Mucosa of stomach (tissue), 1 donor: Measurements from ENCODE around the gene UBASH3A.
A peak's percentile ranks its signal among the peaks of the same experiment; 100 is the strongest.

ENCODE experiments used
- H3K27me3 ChIP-seq: one replicate; pipeline ENCODE4 v1.7.0; 2013; ENCODE audit warnings: mild to moderate bottlenecking, low read length; ENCODE audit not compliant: control insufficient read depth, insufficient read depth
- H3K36me3 ChIP-seq: one replicate; pipeline ENCODE4 v1.7.0; 2013; ENCODE audit warnings: low read length; ENCODE audit not compliant: control insufficient read depth, insufficient read depth
- H3K4me1 ChIP-seq: one replicate; pipeline ENCODE4 v1.7.0; 2013; ENCODE audit warnings: mild to moderate bottlenecking, low read length; ENCODE audit not compliant: control insufficient read depth, insufficient read depth
- H3K4me3 ChIP-seq: one replicate; pipeline ENCODE4 v1.7.0; 2013; ENCODE audit warnings: low read length
- H3K9ac ChIP-seq: one replicate; pipeline ENCODE4 v1.7.0; 2013; ENCODE audit warnings: mild to moderate bottlenecking, low read length, moderate library complexity
- H3K9me3 ChIP-seq: one replicate; pipeline ENCODE4 v1.7.0; 2013; ENCODE audit warnings: mild to moderate bottlenecking, low read length, moderate library complexity; ENCODE audit not compliant: control insufficient read depth
- donor health status: Pancreatic carcinoma.

The UBASH3A gene

DNA sequence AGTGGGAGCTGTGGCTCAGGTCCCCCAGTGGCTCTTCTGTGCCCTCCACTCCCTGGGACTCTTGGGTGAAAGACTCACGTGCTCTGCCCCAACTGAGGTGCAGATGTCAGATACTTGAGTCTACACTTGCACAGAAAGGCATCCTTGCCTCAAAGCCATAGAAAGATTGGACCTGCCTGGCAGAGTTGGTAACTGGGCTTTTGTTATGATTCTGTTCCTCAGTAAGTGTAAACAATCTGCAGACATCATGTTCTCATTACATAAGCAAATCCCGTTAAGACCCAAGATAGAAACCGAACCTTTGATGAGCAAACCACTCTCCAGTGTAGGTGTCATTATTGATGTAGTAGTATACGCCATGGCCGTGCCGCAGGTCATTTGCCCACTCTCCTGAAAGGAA, 82.4 kb downstream of the UBASH3A start:
- no peaks in the 10 kb centered on the region for H3K27me3 ChIP-seq

DNA sequence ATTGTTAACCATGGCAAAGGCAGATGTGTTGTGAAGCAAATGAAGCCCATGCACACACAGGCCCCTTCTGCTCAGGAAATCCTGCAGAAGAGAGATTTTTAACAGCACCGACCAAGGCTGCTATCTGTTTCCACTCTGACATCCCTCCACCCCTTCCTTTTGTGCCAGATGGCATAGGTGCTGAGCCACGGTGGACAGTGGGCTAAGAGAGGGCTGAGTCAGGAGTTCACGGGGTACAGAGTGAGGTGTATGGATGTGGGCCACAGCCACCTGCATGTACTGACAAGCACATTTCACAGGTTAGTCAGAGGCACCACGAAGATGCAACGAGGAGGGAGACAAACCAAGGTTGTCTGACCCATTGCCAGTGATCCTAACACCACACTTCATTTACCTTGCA, 82.8 kb downstream of the UBASH3A start:
- Histone ChIP-seq H3K4me3 (no peak overlapping the region), H3K36me3 (no peaks in the 10 kb centered on the region), H3K9ac (no peak overlapping the region), H3K27me3 (no peaks in the 10 kb centered on the region), H3K9me3 (no peaks in the 10 kb centered on the region), H3K4me1 (peaks cover 23% of the 10 kb centered on the region)

More for the DNA sequence above, 82.4 kb downstream of the UBASH3A start:
- H3K9me3 ChIP-seq: no peaks in the 10 kb centered on the region
- no peak overlapping the region for H3K9ac ChIP-seq
- H3K4me1 ChIP-seq: peaks cover 23% of the 10 kb centered on the region
- no peak overlapping the region for H3K4me3 ChIP-seq
- H3K36me3 ChIP-seq: no peaks in the 10 kb centered on the region

DNA sequence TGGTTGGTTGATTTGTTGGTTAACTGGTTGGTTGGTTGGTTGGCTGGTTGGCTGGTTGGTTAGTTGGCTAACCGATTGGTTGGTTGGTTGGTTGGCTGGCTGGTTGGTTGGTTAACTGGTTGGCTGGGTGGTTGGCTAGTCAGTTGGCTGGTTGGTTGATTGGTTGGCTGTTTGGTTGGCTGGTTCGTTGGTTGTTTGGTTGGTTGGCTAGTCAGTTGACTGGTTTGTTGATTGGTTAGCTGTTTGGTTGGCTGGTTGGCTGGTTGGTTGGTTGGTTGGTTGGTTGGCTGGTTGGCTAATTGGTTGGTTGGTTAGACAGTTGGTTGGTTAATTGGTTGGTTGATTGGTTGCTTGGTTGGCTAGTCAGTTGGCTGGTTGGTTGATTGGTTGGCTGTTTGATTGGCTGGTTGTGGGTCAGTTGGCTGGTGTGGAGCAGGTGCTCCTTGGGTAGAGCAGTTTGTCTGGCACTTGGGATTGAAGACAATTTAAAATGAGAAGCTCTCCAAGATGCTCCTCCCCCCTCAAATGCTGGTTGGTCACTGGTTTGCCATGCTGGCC, 85.4 kb downstream of the UBASH3A start:
- no peak overlapping the region for H3K4me3 ChIP-seq
- H3K27me3 ChIP-seq: no peaks in the 10 kb centered on the region
- H3K4me1 ChIP-seq: peaks cover 20% of the 10 kb centered on the region
- H3K9ac ChIP-seq: no peak overlapping the region
- no peaks in the 10 kb centered on the region for H3K36me3 ChIP-seq
- H3K9me3 ChIP-seq: no peaks in the 10 kb centered on the region

DNA sequence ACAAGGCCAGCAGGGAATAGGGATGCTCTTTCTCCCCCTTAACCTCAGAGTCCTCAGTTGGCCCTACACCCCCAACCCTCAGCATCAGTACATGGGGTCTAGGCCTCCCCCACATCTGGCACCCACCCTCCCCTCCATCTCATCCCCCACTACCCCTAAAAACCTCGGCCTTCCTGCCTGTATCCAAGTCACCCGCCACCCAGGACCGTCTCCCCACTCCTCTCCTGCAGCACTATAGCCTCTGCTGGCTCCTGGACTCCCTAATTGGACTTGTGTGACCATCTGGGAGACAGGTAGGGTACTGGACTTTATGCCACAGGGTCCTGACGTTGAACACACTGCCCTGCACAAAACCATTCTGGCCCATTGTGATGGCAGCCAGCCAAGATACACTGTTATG, 86.3 kb downstream of the UBASH3A start:
- Histone ChIP-seq H3K27me3 (no peaks in the 10 kb centered on the region), H3K4me3 (no peak overlapping the region), H3K4me1 (peaks cover 22% of the 10 kb centered on the region), H3K9me3 (no peaks in the 10 kb centered on the region), H3K36me3 (no peaks in the 10 kb centered on the region), H3K9ac (no peak overlapping the region)

DNA sequence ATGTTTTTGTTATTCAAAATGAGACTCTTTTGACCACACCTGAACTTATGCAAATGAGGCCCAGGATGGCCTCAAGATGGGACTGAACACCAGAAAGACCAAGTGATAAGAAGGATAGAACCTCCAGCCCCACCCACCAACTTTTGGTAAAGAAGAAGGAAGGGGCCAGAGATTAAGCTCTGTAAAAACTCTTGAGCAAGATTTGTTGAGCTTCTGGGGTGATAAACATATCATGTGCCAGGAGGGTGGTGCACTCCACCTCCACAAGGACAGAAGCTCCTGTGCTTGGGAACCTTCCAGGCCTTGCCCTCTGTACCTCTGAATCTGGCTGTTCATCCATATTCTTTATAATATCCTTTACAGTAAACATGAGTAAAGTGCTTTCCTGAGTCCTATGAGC, 87.0 kb downstream of the UBASH3A start:
- Histone ChIP-seq H3K9me3 (no peaks in the 10 kb centered on the region), H3K27me3 (no peaks in the 10 kb centered on the region), H3K36me3 (no peaks in the 10 kb centered on the region), H3K9ac (no peak overlapping the region), H3K4me3 (no peak overlapping the region), H3K4me1 (peaks cover 29% of the 10 kb centered on the region)

DNA sequence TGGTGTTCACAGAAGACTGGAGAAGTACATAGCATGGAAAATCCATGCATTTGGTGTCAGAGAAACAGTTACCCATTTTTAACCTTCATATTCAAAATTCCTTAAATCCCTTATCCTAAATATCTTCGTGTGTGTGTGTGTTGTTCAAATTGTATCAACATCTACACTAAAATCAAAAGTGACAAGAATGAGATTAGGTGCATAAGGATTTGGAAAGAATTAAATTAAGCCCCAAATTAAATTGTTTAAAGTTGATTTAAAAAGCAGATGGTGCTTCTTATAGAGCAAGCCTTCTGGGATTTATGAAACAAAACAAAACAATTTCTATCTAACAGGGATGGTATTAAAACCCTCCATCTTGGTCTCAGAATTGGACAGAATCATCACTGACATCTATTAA, 87.6 kb downstream of the UBASH3A start:
- no peaks in the 10 kb centered on the region for H3K9me3 ChIP-seq

DNA sequence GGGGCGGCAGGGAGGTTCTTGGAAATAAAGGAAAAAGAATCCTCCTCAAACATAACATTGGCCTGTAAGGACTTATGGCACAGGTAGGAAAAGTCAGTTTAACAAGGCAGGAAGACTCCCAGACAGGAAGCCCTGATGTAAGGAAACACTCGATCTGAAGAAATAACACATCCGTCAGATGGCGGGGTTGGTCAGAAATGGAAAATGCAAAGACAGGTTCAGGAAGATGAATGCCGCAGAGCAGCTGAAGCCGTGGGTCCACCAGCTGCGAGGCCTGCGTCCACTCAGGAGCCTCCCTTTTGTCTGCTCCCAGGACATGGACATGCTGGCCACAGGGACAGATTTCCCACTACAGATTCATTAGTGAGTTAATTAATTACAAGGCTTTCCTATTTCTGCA, 88.5 kb downstream of the UBASH3A start:
- Histone ChIP-seq H3K9me3 (no peaks in the 10 kb centered on the region), H3K4me1 (peaks cover 38% of the 10 kb centered on the region), H3K9ac (no peak overlapping the region), H3K4me3 (no peak overlapping the region), H3K27me3 (no peaks in the 10 kb centered on the region), H3K36me3 (no peaks in the 10 kb centered on the region)

More for the DNA sequence above, 87.6 kb downstream of the UBASH3A start:
- Histone ChIP-seq H3K4me3 (no peak overlapping the region), H3K4me1 (peaks cover 31% of the 10 kb centered on the region), H3K9ac (no peak overlapping the region), H3K27me3 (no peaks in the 10 kb centered on the region), H3K36me3 (no peaks in the 10 kb centered on the region)

DNA sequence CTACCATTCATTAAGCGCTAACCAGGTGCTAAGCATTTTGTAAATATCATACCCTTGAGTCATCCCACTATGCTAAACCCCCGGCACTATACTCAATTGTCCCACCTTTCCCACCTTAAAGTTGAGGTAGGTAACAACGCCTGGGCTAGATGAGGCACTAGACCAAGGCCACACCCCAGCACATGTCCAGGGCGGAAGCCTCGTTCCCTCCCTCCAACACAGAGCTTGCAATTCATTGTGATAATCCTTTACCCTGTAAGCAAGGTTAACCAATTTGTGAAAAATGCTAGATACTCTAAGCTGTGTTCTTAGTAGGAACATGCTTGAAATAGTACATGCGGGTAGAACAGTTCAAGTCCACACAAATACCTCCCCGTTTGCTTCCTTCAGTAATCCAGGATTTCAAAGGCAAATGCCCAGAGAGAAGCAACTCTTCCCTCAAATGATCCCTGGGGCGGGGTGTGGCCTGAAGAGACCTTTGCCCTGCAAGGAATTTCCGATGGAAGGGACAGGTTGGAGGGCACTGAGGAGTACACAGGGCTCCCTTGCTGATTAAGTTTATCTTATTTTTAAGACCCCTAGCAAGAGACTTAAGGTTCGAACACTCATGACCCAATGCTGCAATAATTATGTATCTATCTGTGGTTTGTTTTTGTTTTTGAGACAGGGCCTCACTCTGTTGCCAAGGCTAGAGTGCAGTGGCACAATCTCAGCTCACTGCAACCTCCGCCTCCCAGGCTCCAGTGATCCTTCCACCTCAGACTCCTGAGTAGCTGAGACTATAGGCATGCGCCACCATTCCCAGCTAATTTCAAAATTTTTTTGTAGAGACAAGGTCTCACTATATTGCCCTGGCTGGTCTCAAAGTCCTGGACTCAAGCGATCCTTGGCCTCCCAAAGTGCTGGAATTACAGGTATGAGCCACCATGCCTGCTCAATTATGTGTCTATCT, 89.7 kb downstream of the UBASH3A start:
- H3K9ac ChIP-seq: no peak overlapping the region

DNA sequence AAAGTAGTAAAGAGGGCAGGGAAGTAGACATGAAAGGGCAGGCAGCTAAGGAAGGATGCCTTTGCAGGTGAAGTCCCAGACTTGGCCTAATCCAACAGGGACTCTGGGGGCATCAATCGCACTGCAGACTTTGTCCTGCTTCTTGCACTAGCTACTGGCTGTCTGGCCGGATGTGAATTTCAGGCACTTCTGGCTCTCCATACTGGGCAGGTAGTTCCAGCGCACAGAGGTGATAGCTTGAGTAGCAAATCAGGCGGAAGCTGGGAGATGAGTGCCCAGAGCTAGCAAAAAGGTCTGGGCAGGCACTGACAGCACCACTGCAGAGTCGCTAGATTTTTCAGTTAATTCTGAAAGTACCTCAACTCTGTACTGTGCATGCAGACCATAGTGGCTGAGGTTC, 91.3 kb downstream of the UBASH3A start:
- Histone ChIP-seq H3K9ac (peak overlapping the region; percentile 35), H3K9me3 (no peaks in the 10 kb centered on the region), H3K4me3 (no peak overlapping the region), H3K4me1 (peaks cover 38% of the 10 kb centered on the region), H3K36me3 (no peaks in the 10 kb centered on the region), H3K27me3 (no peaks in the 10 kb centered on the region)

More for the DNA sequence above, 89.7 kb downstream of the UBASH3A start:
- Histone ChIP-seq H3K27me3 (no peaks in the 10 kb centered on the region), H3K4me3 (no peak overlapping the region), H3K36me3 (no peaks in the 10 kb centered on the region), H3K4me1 (peaks cover 38% of the 10 kb centered on the region), H3K9me3 (no peaks in the 10 kb centered on the region)

DNA sequence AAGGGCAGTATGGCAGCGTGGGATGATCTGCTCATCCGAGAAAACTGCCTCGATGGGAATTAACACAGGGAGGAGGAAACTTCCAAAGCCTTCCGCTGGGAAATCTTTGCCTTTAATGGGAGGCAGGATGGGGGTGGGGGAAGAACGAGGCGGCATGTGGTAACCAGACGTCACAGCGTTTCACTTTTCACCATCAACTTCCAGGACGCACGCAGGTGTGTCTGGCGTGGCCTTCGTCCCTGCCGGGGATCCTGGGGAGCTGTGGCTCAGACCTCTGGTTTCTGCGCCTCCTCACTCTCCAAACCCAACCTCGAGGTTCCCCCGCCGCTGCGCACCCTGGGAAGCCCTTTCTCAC, 92.0 kb downstream of the UBASH3A start:
- H3K36me3 ChIP-seq: no peaks in the 10 kb centered on the region
- H3K4me1 ChIP-seq: peaks cover 36% of the 10 kb centered on the region
- no peaks in the 10 kb centered on the region for H3K27me3 ChIP-seq
- peak overlapping the region; percentile 29 for H3K4me3 ChIP-seq
- no peaks in the 10 kb centered on the region for H3K9me3 ChIP-seq
- H3K9ac ChIP-seq: peak overlapping the region; percentile 35

DNA sequence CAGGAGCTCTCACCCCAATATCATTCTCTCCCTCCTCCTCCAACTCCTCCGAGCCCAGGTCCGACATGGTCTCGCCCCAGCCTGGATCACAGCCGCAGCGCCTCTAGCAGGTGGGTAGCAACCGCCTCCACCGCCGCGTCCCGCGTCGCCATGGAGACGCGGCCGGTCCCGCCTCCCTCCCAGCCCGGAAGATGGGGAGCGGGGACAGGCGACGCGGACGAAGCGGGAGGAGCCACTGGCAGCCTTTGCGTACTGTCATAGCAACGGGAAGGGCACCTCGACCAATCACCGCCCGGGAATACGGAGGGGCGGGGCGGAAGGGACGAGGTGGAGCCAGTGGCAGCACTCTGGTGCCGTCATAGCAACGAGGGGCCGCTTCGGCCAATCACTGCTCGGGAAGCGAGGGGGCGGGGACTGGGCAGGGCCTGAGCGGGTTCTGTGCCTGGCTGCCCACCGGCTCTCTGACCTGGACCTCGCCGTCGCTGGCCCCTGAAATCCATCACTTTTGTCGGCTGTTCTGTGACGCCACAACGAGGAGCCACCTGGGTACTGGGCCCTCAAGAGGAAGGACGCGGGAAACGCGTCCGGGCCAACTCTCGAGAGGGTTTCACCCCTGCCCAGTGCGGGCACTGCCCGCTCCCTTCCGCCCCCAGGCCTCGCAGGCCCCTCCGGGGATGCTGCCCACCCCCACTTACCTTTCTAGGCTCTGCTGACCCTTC, 92.6 kb downstream of the UBASH3A start, which contains the start of gene RSPH1:
Gene RSPH1, minus strand, starts transcription at position 105 of the 719 bp plus-strand sequence. Its CDS starts 38 bp downstream, at position 67.
- no peaks in the 10 kb centered on the region for H3K27me3 ChIP-seq
- H3K9me3 ChIP-seq: no peaks in the 10 kb centered on the region
- peaks cover 37% of the 10 kb centered on the region for H3K4me1 ChIP-seq
- H3K4me3 ChIP-seq: peak within 1 kb of the TSS; percentile 91
- peak within 1 kb of the TSS; percentile 95 for H3K9ac ChIP-seq
- no peaks in the 10 kb centered on the region for H3K36me3 ChIP-seq

DNA sequence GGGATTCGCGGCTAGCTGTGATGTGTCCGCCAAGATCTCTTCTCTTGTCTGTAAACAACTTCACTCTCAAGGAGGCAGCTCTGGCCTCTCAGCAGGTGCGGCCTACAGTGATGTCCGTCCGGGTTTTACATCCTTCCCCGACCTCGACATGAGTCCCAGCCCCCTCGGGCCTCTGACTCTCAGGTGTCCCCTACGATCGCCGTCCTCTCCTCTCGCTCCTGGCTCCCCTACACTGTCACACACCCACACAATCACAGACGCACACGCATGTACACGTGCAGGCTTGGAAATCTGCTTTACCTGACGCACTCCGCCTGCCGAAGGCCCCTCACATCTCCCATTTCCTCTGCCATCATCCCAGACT, 93.1 kb downstream of the UBASH3A start:
- H3K9me3 ChIP-seq: no peaks in the 10 kb centered on the region
- no peaks in the 10 kb centered on the region for H3K27me3 ChIP-seq
- H3K9ac ChIP-seq: peak overlapping the region; percentile 95
- H3K36me3 ChIP-seq: no peaks in the 10 kb centered on the region
- H3K4me1 ChIP-seq: peaks cover 37% of the 10 kb centered on the region
- H3K4me3 ChIP-seq: peak overlapping the region; percentile 91
